H1 (cell line): Measurements from ENCODE around the gene STBD1. TPM values are rescaled to one million over a fixed set of nuclear protein-coding genes. Genes with fewer than 3 reads are reported as not detected.

ENCODE experiments used
- CTCF ChIA-PET: fragments of 300-600 bp; sonication (Branson Sonifier 250); formaldehyde crosslinking; loops from one replicate; lab custom pipeline; 2021; ENCODE audit not compliant: partially characterized antibody; lab: Charles Lee
- POLR2A ChIA-PET: fragments of 300-600 bp; sonication (Branson Sonifier 250); formaldehyde crosslinking; loops from one replicate; lab custom pipeline; 2021; ENCODE audit warnings: inconsistent platforms; ENCODE audit not compliant: partially characterized antibody; lab: Charles Lee
- DNase-seq, 2 experiments: peaks; one replicate each; pipeline versions ENCODE4 v3.0.0 to v3.0.0-alpha.2; 2010 to 2022; ENCODE audit warnings: low spot score in 2 of 2, low read depth in 1 of 2, mixed read lengths in 1 of 2
- FAIRE-seq: peaks from 2 replicates; lab custom pipeline; 2011; peaks lifted over from hg19 to GRCh38; lab: Jason Lieb, UNC
- H2AFZ ChIP-seq: 2 replicates; pipeline ENCODE4 v1.8.1; 2012; ENCODE audit warnings: low read length, inconsistent platforms
- H2AK5ac ChIP-seq: 2 replicates; pipeline ENCODE4 v1.6.1; 2013; ENCODE audit warnings: low read depth, low read length
- H2BK120ac ChIP-seq: replicated peaks from 2 replicates; pipeline ENCODE3; 2013; ENCODE audit warnings: low read depth, low read length, inconsistent platforms
- H2BK12ac ChIP-seq: 2 replicates; pipeline ENCODE4 v1.6.1; 2013; ENCODE audit warnings: low read depth, low read length
- H2BK15ac ChIP-seq: 2 replicates; pipeline ENCODE4 v1.6.1; 2013; ENCODE audit warnings: low read length
- H2BK20ac ChIP-seq: 2 replicates; pipeline ENCODE4 v1.6.1; 2013; ENCODE audit warnings: low read length
- H2BK5ac ChIP-seq: 2 replicates; pipeline ENCODE4 v1.6.1; 2013; ENCODE audit warnings: low read depth, low read length
- H3K14ac ChIP-seq: 2 replicates; pipeline ENCODE4 v1.6.1; 2013; ENCODE audit warnings: inconsistent platforms; ENCODE audit not compliant: insufficient read length
- H3K18ac ChIP-seq: 2 replicates; pipeline ENCODE4 v1.6.1; 2013; ENCODE audit warnings: low read length; ENCODE audit errors: extremely low read depth
- H3K23ac ChIP-seq: 2 replicates; pipeline ENCODE4 v1.6.1; 2013; ENCODE audit warnings: inconsistent platforms; ENCODE audit not compliant: insufficient read length
- H3K23me2 ChIP-seq: 2 replicates; pipeline ENCODE4 v1.6.1; 2013; ENCODE audit warnings: low read depth, low read length
- H3K27ac ChIP-seq: 2 replicates; pipeline ENCODE4 v1.6.1; 2011; ENCODE audit warnings: low read depth, low read length, inconsistent platforms
- H3K27me3 ChIP-seq, 4 experiments: replicated peaks in 1 of 4; 1 replicate in 1 of 4; 2 replicates in 3 of 4; pipeline versions ENCODE4 v1.6.1 to v1.8.1; 2011 to 2013; ENCODE audit warnings: low read length in 3 of 4, mild to moderate bottlenecking in 3 of 4, inconsistent platforms in 2 of 4, mixed read lengths in 2 of 4, moderate library complexity in 1 of 4; ENCODE audit not compliant: control insufficient read depth in 3 of 4, insufficient read depth in 3 of 4; ENCODE audit errors: extremely low read depth in 1 of 4
- H3K36me3 ChIP-seq, 4 experiments: 2 replicates each; pipeline versions ENCODE4 v1.6.1 to v1.8.1; 2011 to 2013; ENCODE audit warnings: mild to moderate bottlenecking in 4 of 4, low read length in 3 of 4, moderate library complexity in 2 of 4, control low read depth in 1 of 4, inconsistent platforms in 1 of 4; ENCODE audit not compliant: insufficient read depth in 4 of 4, control insufficient read depth in 2 of 4
- H3K4ac ChIP-seq: replicated peaks from 2 replicates; pipeline ENCODE3; 2013; ENCODE audit warnings: low read length, low read depth, mixed read lengths, inconsistent platforms; ENCODE audit not compliant: insufficient read length
- H3K4me1 ChIP-seq, 4 experiments: replicated peaks in 1 of 4; 1 replicate in 1 of 4; 2 replicates in 3 of 4; pipeline versions ENCODE4 v1.6.1 to v1.8.1; 2011 to 2013; ENCODE audit warnings: low read length in 3 of 4, inconsistent platforms in 2 of 4, mixed read lengths in 1 of 4; ENCODE audit not compliant: insufficient read depth in 4 of 4, control insufficient read depth in 3 of 4
- H3K4me2 ChIP-seq, 2 experiments: 2 replicates each; pipeline versions ENCODE4 v1.6.1 to v1.8.1; 2011 to 2013; ENCODE audit warnings: low read depth in 2 of 2, low read length in 2 of 2, control low read depth in 1 of 2, inconsistent platforms in 1 of 2, mild to moderate bottlenecking in 1 of 2; ENCODE audit not compliant: insufficient read depth in 1 of 2
- H3K4me3 ChIP-seq, 4 experiments: fragments of 200-600, 300-600 bp in 1 of 4; sonication (generic), shearing (Covaris generic), sonication (Bioruptor Twin) in 1 of 4; 2 replicates each; pipeline versions ENCODE4 v1.5.1 to v1.8.1; 2011 to 2016; ENCODE audit warnings: low read length in 4 of 4, low read depth in 3 of 4, control low read depth in 2 of 4, inconsistent platforms in 2 of 4, mild to moderate bottlenecking in 2 of 4, mixed read lengths in 1 of 4, moderate library complexity in 1 of 4; ENCODE audit not compliant: insufficient read depth in 2 of 4; ENCODE audit errors: extremely low read depth in 1 of 4
- H3K56ac ChIP-seq: replicated peaks from 2 replicates; pipeline ENCODE3; 2013; ENCODE audit warnings: low read depth, mild to moderate bottlenecking, mixed read lengths, low read length, inconsistent platforms; ENCODE audit not compliant: insufficient read length
- H3K79me1 ChIP-seq: 2 replicates; pipeline ENCODE4 v1.6.1; 2013; ENCODE audit warnings: low read depth, low read length, control low read depth
- H3K79me2 ChIP-seq, 2 experiments: 2 replicates each; pipeline versions ENCODE4 v1.6.1 to v1.8.1; 2012 to 2013; ENCODE audit warnings: low read length in 2 of 2, mild to moderate bottlenecking in 2 of 2, inconsistent platforms in 1 of 2; ENCODE audit not compliant: insufficient read depth in 2 of 2, control insufficient read depth in 1 of 2
- H3K9ac ChIP-seq, 4 experiments: replicated peaks in 1 of 4; 1 replicate in 1 of 4; 2 replicates in 3 of 4; pipeline versions ENCODE4 v1.6.1 to v1.8.1; 2011 to 2013; ENCODE audit warnings: low read depth in 3 of 4, low read length in 3 of 4, control low read depth in 2 of 4, mild to moderate bottlenecking in 2 of 4, moderate library complexity in 2 of 4, inconsistent platforms in 1 of 4; ENCODE audit errors: extremely low read depth in 1 of 4
- H3K9me3 ChIP-seq, 2 experiments: 2 replicates each; pipeline versions ENCODE4 v1.6.1 to v1.8.1; 2012 to 2013; ENCODE audit warnings: mild to moderate bottlenecking in 2 of 2, moderate library complexity in 2 of 2, control low read depth in 1 of 2, inconsistent platforms in 1 of 2, low read depth in 1 of 2, low read length in 1 of 2, mixed read lengths in 1 of 2; ENCODE audit not compliant: insufficient read depth in 2 of 2
- H4K20me1 ChIP-seq, 2 experiments: replicated peaks in 1 of 2; 2 replicates each; pipeline versions ENCODE3 to v1.8.1; 2011 to 2013; ENCODE audit warnings: inconsistent platforms in 2 of 2, low read length in 2 of 2, mild to moderate bottlenecking in 1 of 2; ENCODE audit not compliant: insufficient read depth in 2 of 2, control insufficient read depth in 1 of 2
- H4K5ac ChIP-seq: 2 replicates; pipeline ENCODE4 v1.6.1; 2013; ENCODE audit warnings: low read length, low read depth, mixed read lengths, inconsistent platforms; ENCODE audit not compliant: insufficient read length
- H4K8ac ChIP-seq: 2 replicates; pipeline ENCODE4 v1.8.0; 2013; ENCODE audit warnings: mild to moderate bottlenecking, moderate library complexity, low read length, inconsistent platforms; ENCODE audit not compliant: insufficient read depth; ENCODE audit errors: extremely low read depth
- H4K91ac ChIP-seq: replicated peaks from 2 replicates; pipeline ENCODE3; 2013; ENCODE audit warnings: low read length, mixed read lengths, inconsistent platforms; ENCODE audit not compliant: insufficient read length
- BACH1 ChIP-seq: IDR thresholded peaks from 2 replicates; pipeline ENCODE4 v1.6.1; 2012; ENCODE audit warnings: low read length, improper control_type of control experiment
- CEBPB ChIP-seq: IDR thresholded peaks from 2 replicates; pipeline ENCODE4 v1.6.1; 2012; ENCODE audit warnings: low read depth, low read length
- CHD2 ChIP-seq: IDR thresholded peaks from 2 replicates; pipeline ENCODE4 v1.6.1; 2012; ENCODE audit warnings: low read length, improper control_type of control experiment
- GTF2F1 ChIP-seq: IDR thresholded peaks from 2 replicates; pipeline ENCODE4 v1.6.1; 2012; ENCODE audit warnings: low read depth, low read length, improper control_type of control experiment, borderline replicate concordance
- PHF8 ChIP-seq: fragments of 200-600 bp; sonication (generic); conservative IDR thresholded peaks from 2 replicates; pipeline ENCODE4 v1.7.1; 2012; ENCODE audit warnings: low read depth, mild to moderate bottlenecking, inconsistent platforms, low read length, moderate library complexity
- RAD21 ChIP-seq, 2 experiments: IDR thresholded peaks in 1 of 2; conservative IDR thresholded peaks in 1 of 2; 2 replicates each; pipeline ENCODE4 v1.6.1; 2011; ENCODE audit warnings: low read depth in 2 of 2, low read length in 2 of 2, improper control_type of control experiment in 1 of 2, inconsistent platforms in 1 of 2, mild to moderate bottlenecking in 1 of 2, moderate library complexity in 1 of 2
- TBP ChIP-seq: IDR thresholded peaks from 2 replicates; pipeline ENCODE4 v1.6.1; 2011; ENCODE audit warnings: low read depth, low read length, improper control_type of control experiment
- TCF12 ChIP-seq: IDR thresholded peaks from 2 replicates; pipeline ENCODE4 v1.6.1; 2011; ENCODE audit warnings: low read depth, mild to moderate bottlenecking, low read length
- YY1 ChIP-seq: IDR thresholded peaks from 2 replicates; pipeline ENCODE4 v1.6.1; 2011; ENCODE audit warnings: low read depth, mild to moderate bottlenecking, low read length
- WGBS, 2 experiments: shearing (Covaris generic) in 1 of 2; methylation state at CpG; one replicate each; pipeline versions ENCODE4 v1.1.6 to v1.1.7; 2013 to 2015; ENCODE audit warnings: low lambda C conversion rate in 2 of 2, mixed read lengths in 2 of 2, inconsistent platforms in 1 of 2, low coverage in 1 of 2, missing lambda C conversion rate in 1 of 2; ENCODE audit not compliant: insufficient replicate concordance in 2 of 2, insufficient coverage in 1 of 2, insufficient read length in 1 of 2; ENCODE audit errors: extremely low coverage in 1 of 2, missing lambda C conversion rate in 1 of 2; 5-methylcytosine and 5-hydroxymethylcytosine counted together
- polyA plus RNA-seq, 7 experiments: library from polyadenylated mRNA; depleted of rRNA in 3 of 7; stranded (reverse) in 5 of 7; unstranded in 2 of 7; fragments of >200 nt in 5 of 7; fragments of 200-250 nt in 2 of 7; gene quantifications; 1 replicate in 5 of 7; 2 replicates in 1 of 7; 4 replicates in 1 of 7; pipeline versions ENCODE4 v1.2.1 to v1.2.3, GENCODE V29; 2011 to 2013; ENCODE audit warnings: missing spikeins in 2 of 7, mixed read lengths in 2 of 7
- total RNA-seq: library from RNA; stranded (reverse); fragmentation: NEBNext Ultra II Directional; extraction: Animal tissue kit (Norgen Biotek cat#: 25700); gene quantifications from 2 replicates; pipeline ENCODE4 v1.2.1, GENCODE V29; 2021
- TF ChIP-seq, protein P1 (sequence below): IDR thresholded peaks from 2 replicates; pipeline ENCODE4 v1.6.1; 2011; ENCODE audit warnings: low read depth, mild to moderate bottlenecking, low read length; ENCODE audit not compliant: insufficient read depth
- TF ChIP-seq, protein P2 (sequence below): IDR thresholded peaks from 2 replicates; pipeline ENCODE4 v1.6.1; 2012; ENCODE audit warnings: low read length, inconsistent platforms

Gene STBD1
- total and polyA plus RNA-seq, 2 of the 8 experiments (the other 6 are each of a cell fraction or from before 2014, with no cell fraction given) = 0.45 to 1.7 TPM

DNA sequence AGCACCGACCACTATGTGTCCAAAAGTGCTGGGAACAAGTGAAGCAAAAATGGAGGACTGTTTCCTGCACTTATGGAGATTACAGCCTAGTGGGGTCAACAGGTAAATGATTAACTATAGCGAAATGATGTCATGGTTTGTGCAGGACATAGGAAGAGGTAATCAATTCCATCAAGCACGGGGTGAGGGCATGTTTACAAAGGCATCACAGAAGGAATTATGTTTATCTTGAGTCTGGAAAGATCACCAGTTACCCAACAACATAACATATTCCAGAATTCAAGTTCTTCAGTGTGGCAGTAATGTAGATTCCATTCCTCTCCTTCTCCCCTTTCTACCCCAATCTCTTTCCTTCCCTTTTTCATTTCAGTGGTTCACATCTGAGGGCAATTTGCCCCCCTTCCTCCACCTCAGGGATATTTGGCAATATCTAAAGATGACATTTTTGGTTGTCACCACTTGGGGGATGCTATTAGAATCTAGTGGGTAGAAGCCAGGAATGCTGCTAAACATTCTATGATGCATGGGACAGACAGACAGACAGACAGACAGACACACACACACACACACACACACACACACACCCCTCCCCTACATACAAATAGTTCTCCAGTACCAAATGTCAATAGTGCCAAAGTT is 30.9 kb upstream of the STBD1 start:
- no peak overlapping the region for H2BK120ac ChIP-seq
- H3K4me1 ChIP-seq = no peaks in the 10 kb centered on the region
- no peak overlapping the region for H2BK5ac ChIP-seq
- H3K23me2 ChIP-seq = no peaks in the 10 kb centered on the region; the same call in 1 of the 2 replicates
- no peak overlapping the region for H2AK5ac ChIP-seq
- no peak overlapping the region for H3K4me2 ChIP-seq
- H3K18ac ChIP-seq = no peak overlapping the region
- no peaks in the 10 kb centered on the region for H3K9me3 ChIP-seq
- H3K36me3 ChIP-seq = no peaks in the 10 kb centered on the region
- H3K79me2 ChIP-seq = no peaks in the 10 kb centered on the region
- H3K14ac ChIP-seq = no peak overlapping the region
- H4K8ac ChIP-seq = no peak overlapping the region
- CTCF ChIA-PET = interaction anchor here (0.6 to 1.0 kb wide), 3 partner anchors 8 to 103 kb away, joined by 3 read pairs; no protein-coding TSS in a partner anchor
- no peak overlapping the region for H3K4me3 ChIP-seq
- H2AFZ ChIP-seq = no peak overlapping the region
- H4K5ac ChIP-seq = no peak overlapping the region
- no peak overlapping the region for H3K9ac ChIP-seq
- peaks cover 0 to 3% (median 0%) of the 10 kb centered on the region in 4 experiments; a peak in 1 of 7 replicates for H3K27me3 ChIP-seq
- H3K56ac ChIP-seq = no peak overlapping the region
- no peaks in the 10 kb centered on the region for H4K20me1 ChIP-seq
- no peak overlapping the region for H2BK15ac ChIP-seq
- H4K91ac ChIP-seq = no peak overlapping the region
- no peak overlapping the region for H2BK12ac ChIP-seq
- 98% methylated on average over 3 of the region's 3 CpGs; no CpG with 5 or more reads in 1 of the 2 experiments for WGBS, 2 experiments
- H3K27ac ChIP-seq = no peak overlapping the region
- H2BK20ac ChIP-seq = no peak overlapping the region
- H3K23ac ChIP-seq = no peak overlapping the region
- H3K79me1 ChIP-seq = no peaks in the 10 kb centered on the region
- no peak for FAIRE-seq
- DNase-seq = no peak
- POLR2A ChIA-PET = interaction anchor here (0.6 kb wide), 1 partner anchor 124 kb away, joined by 3 read pairs; no protein-coding TSS in a partner anchor
- H3K4ac ChIP-seq = no peak overlapping the region
- TF ChIP-seq TBP (no peak), GTF2F1 (no peak), CHD2 (no peak), PHF8 (no peak), CEBPB (no peak), BACH1 (no peak), RAD21 (IDR thresholded peaks at IDR 0.05 in 1 of 2, conservative IDR thresholded peaks at IDR 0.05 in 1 of 2; ENCODE audit: low read depth in 2 of 2, low read length in 2 of 2) (no peak), YY1 (no peak), TCF12 (no peak)
- TF ChIP-seq, protein P1, sequence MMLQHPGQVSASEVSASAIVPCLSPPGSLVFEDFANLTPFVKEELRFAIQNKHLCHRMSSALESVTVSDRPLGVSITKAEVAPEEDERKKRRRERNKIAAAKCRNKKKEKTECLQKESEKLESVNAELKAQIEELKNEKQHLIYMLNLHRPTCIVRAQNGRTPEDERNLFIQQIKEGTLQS = no peak
- TF ChIP-seq, protein P2, sequence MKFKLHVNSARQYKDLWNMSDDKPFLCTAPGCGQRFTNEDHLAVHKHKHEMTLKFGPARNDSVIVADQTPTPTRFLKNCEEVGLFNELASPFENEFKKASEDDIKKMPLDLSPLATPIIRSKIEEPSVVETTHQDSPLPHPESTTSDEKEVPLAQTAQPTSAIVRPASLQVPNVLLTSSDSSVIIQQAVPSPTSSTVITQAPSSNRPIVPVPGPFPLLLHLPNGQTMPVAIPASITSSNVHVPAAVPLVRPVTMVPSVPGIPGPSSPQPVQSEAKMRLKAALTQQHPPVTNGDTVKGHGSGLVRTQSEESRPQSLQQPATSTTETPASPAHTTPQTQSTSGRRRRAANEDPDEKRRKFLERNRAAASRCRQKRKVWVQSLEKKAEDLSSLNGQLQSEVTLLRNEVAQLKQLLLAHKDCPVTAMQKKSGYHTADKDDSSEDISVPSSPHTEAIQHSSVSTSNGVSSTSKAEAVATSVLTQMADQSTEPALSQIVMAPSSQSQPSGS = no peak
